Neural crest cell (in vitro differentiated cells): ENCODE data around the gene ARRDC5. TPM values are rescaled to one million over a fixed set of nuclear protein-coding genes. Genes with fewer than 3 reads are reported as not detected.

Experiments used
- DNase-seq: peaks from one replicate; pipeline ENCODE4 v3.0.0; 2021; ENCODE audit warnings: low read depth, mixed read lengths, low spot score
- H3K27ac Mint-ChIP-seq: one replicate; pipeline ENCODE4 v1.8.0; 2021; ENCODE audit warnings: mild to moderate bottlenecking, mixed read lengths; ENCODE audit not compliant: unreplicated experiment
- H3K27me3 Mint-ChIP-seq: 2 replicates; pipeline ENCODE4 v1.8.0; 2021; ENCODE audit warnings: low read depth, mild to moderate bottlenecking, mixed read lengths
- H3K36me3 Mint-ChIP-seq: 2 replicates; pipeline ENCODE4 v1.8.0; 2021; ENCODE audit warnings: low read depth, mild to moderate bottlenecking, mixed read lengths
- H3K4me1 Mint-ChIP-seq: 2 replicates; pipeline ENCODE4 v1.8.0; 2021; ENCODE audit warnings: mixed read lengths
- H3K4me3 Mint-ChIP-seq: one replicate; pipeline ENCODE4 v1.8.0; 2021; ENCODE audit warnings: mild to moderate bottlenecking, mixed read lengths
- H3K9me3 Mint-ChIP-seq: 2 replicates; pipeline ENCODE4 v1.8.0; 2021; ENCODE audit warnings: mixed read lengths
- total RNA-seq: library from RNA; stranded (reverse); gene quantifications from 2 replicates; pipeline ENCODE4 v1.2.1, GENCODE V29; 2021
- TF ChIP-seq, protein P1 (sequence below): fragments of 200-600 bp; sonication (generic); conservative IDR thresholded peaks from 2 replicates; pipeline ENCODE4 v1.5.0; 2021; ENCODE audit warnings: antibody characterized with exemption, mild to moderate bottlenecking

Gene ARRDC5
- total RNA-seq, 1 donor from 2014 or later = not detected

DNA sequence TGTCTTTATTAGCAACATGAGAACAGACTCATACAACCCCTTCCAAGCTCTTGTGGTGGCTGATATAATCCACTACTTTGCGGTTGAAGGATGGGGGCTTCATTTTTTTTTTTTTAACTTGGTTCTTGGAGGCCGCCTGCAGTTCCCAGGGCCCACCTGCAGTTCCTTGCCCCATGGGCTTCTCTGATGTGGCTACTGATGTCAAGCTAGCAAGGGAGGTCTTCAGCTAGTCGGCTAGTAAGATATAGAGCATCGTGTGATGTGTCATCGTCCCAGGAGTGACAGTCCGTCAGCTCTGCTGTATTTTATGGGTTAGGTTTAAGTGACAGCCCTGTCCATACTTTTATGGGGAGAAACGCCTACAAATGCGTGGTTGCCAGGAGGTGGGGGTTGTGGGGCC is 32.7 kb upstream of the ARRDC5 start:
- Mint-ChIP-seq H3K27ac (no peak overlapping the region), H3K4me3 (no peak overlapping the region), H3K36me3 (peaks cover 34% of the 10 kb centered on the region)

DNA sequence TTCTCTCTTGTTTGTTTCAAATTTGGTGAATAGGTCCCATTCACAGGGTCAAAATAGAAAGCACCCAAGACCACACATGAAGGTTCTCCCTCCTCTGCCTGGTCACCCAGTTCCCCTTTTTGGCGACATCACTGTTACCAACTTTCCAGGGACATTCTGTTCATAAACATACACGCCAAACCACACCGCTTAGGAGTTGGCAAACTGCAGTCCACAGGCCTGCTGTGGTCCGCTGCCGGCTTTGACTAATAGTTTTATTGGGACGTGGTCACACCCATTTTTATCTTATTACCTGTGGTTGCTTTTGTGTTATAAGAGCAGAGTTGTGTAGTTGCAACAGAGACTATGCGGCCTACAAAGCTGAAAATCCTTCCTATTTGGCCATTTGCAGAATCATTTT is 30.8 kb upstream of the ARRDC5 start:
- Mint-ChIP-seq H3K4me1 (no peaks in the 10 kb centered on the region), H3K27me3 (no peaks in the 10 kb centered on the region), H3K27ac (no peak overlapping the region), H3K9me3 (no peaks in the 10 kb centered on the region), H3K4me3 (no peak overlapping the region), H3K36me3 (peaks cover 31% of the 10 kb centered on the region)
- DNase-seq = no peak
- TF ChIP-seq, protein P1, sequence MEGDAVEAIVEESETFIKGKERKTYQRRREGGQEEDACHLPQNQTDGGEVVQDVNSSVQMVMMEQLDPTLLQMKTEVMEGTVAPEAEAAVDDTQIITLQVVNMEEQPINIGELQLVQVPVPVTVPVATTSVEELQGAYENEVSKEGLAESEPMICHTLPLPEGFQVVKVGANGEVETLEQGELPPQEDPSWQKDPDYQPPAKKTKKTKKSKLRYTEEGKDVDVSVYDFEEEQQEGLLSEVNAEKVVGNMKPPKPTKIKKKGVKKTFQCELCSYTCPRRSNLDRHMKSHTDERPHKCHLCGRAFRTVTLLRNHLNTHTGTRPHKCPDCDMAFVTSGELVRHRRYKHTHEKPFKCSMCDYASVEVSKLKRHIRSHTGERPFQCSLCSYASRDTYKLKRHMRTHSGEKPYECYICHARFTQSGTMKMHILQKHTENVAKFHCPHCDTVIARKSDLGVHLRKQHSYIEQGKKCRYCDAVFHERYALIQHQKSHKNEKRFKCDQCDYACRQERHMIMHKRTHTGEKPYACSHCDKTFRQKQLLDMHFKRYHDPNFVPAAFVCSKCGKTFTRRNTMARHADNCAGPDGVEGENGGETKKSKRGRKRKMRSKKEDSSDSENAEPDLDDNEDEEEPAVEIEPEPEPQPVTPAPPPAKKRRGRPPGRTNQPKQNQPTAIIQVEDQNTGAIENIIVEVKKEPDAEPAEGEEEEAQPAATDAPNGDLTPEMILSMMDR = no peak

More for the DNA sequence above, 32.7 kb upstream of the ARRDC5 start:
- no peak for DNase-seq
- Mint-ChIP-seq H3K27me3 (no peaks in the 10 kb centered on the region), H3K4me1 (no peaks in the 10 kb centered on the region), H3K9me3 (no peaks in the 10 kb centered on the region)
- TF ChIP-seq, protein P1 = no peak

DNA sequence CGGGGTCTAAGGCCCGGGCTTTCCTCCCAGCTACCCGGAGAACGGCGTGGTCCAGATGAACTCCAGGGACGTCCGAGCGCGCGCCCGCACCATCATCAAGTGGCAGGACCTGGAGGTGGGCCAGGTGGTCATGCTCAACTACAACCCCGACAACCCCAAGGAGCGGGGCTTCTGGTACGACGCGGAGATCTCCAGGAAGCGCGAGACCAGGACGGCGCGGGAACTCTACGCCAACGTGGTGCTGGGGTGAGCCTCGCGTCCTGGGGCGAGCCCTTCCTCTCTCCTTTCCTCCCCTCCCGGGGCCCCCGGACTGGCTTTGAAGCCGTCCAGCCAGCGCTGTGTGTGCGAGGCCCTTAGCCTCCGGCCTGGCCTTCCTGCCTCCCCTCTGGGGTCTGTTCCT is 30.0 kb upstream of the ARRDC5 start:
- TF ChIP-seq, protein P1 = no peak
- no peaks in the 10 kb centered on the region for H3K4me1 Mint-ChIP-seq
- H3K9me3 Mint-ChIP-seq = no peaks in the 10 kb centered on the region
- no peak overlapping the region for H3K27ac Mint-ChIP-seq
- DNase-seq = no peak
- H3K27me3 Mint-ChIP-seq = no peaks in the 10 kb centered on the region
- peaks cover 29% of the 10 kb centered on the region for H3K36me3 Mint-ChIP-seq
- H3K4me3 Mint-ChIP-seq = no peak overlapping the region

DNA sequence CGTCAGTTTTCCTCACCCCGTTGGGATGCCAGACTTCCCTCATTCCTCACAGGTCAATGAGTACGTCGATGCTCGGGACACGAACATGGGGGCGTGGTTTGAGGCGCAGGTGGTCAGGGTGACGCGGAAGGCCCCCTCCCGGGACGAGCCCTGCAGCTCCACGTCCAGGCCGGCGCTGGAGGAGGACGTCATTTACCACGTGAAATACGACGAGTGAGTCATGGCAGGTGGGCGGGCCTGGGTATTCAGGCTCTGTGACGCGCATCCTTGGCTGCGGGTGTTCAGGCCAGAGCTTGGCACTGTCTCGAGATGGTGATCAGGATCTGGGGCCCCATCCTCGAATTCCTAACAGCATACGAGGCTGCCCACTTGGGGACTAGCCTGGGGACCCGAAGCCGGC is 28.0 kb upstream of the ARRDC5 start:
- H3K27me3 Mint-ChIP-seq = no peaks in the 10 kb centered on the region
- H3K4me1 Mint-ChIP-seq = no peaks in the 10 kb centered on the region
- no peak for DNase-seq
- no peak overlapping the region for H3K27ac Mint-ChIP-seq
- no peaks in the 10 kb centered on the region for H3K9me3 Mint-ChIP-seq
- TF ChIP-seq, protein P1 = no peak
- H3K36me3 Mint-ChIP-seq = peaks cover 16% of the 10 kb centered on the region
- no peak overlapping the region for H3K4me3 Mint-ChIP-seq

DNA sequence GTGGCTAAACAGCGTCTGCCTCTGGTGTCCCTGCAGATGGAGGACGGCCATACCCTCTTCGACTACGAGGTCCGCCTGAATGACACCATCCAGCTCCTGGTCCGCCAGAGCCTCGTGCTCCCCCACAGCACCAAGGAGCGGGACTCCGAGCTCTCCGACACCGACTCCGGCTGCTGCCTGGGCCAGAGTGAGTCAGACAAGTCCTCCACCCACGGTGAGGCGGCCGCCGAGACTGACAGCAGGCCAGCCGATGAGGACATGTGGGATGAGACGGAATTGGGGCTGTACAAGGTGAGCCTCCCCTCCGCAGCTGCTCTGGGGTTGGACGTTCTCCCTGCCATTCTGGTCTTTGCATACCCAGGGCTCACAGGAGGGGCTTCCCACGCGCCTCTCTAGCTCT is 26.5 kb upstream of the ARRDC5 start:
- Mint-ChIP-seq H3K27ac (no peak overlapping the region), H3K4me3 (no peak overlapping the region), H3K9me3 (no peaks in the 10 kb centered on the region), H3K27me3 (no peaks in the 10 kb centered on the region), H3K4me1 (no peaks in the 10 kb centered on the region), H3K36me3 (peaks cover 7% of the 10 kb centered on the region)
- TF ChIP-seq, protein P1 = no peak
- no peak for DNase-seq

DNA sequence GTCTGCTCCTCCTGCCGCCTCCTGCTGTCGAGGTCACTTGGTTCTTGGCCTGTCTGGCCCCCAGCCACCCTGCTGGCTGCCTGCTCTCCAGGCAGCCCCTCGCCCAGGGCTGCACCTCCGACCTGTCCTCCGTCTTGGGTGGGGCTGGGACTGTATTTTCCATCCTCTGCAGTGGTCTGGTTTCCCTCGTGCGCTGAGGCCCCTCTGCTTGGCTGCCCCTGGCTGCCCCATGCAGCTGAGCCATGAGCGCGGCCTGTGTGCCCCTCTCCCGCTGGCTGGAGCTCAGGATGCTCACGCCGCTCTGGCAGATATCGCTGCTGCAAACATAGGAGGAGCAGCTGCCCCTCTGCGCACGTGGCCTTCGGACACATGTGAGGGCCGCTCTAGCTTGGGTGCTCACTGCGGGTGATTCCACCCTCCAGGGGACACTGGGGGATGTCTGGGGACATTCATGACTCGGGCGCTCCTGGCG is 20.6 kb upstream of the ARRDC5 start:
- TF ChIP-seq, protein P1 = no peak
- Mint-ChIP-seq H3K27me3 (no peaks in the 10 kb centered on the region), H3K9me3 (no peaks in the 10 kb centered on the region), H3K36me3 (peaks cover 7% of the 10 kb centered on the region), H3K27ac (peak overlapping the region; percentile 27), H3K4me1 (no peaks in the 10 kb centered on the region), H3K4me3 (no peak overlapping the region)
- no peak for DNase-seq
